ENCODE results near the gene TTC28.

The TTC28 gene

GRCh38 chr22:28435982-28436381, 243.7 kb downstream of the TTC28 start:
- DNase-seq, result no peak

DNA sequence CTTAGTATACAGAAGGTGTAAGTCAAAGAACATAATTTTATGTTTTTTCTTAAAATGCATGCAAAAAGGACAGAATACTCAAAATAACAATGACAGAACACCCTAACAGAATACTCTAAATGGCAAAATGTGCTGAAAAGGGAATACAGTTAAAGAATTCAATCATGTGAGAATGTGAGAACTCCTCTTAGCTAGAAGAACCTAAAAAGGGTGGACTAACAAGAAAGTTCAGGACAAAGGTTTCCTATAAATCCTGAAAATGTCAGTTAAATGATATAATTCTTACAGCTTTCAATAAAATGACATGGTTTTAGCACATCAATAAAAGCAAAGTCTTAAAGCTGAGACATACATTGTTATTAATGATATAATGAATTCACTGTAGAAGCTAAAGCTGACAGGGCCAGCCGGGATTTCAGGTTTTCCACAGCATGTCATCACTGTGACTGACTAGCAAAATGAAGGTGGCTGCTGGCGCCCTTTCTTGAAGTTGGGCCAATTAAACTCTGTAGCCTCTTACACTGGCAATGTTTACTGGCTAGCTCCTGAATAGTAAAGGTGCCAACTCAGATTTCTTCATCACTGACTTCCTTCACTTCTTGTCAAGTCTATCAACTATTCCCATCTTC, 244.4 kb downstream of the TTC28 start:
- DNase-seq, result no peak

DNA sequence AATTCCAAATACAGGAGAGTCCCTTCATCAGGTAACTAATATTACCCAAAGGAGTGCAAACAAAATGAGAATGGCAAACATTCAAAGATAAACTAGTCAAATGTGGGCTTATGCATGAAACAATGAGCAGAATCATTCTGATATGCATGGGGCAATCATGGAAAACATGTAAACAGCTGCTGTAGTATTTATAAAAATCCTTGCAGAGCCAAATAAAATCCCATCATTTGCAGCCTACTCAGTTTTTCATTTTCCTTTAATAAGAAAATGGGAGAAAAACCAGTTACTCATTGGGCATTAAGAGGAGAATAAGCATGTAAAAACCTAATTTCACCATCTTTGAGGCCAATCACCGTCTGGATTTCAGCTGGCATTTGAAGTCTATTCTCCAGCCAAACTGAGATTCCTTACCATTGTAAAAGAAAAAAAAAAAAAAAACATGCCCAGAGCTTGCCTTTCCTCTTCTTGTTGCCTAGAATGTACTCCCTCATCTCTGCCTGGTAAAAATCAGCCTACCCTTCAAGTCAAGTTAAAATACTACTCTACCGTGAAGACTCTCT, 249.1 kb downstream of the TTC28 start:
- no peak for DNase-seq

GRCh38 chr22:28429711-28430110, 249.9 kb downstream of the TTC28 start:
- DNase-seq, result no peak

DNA sequence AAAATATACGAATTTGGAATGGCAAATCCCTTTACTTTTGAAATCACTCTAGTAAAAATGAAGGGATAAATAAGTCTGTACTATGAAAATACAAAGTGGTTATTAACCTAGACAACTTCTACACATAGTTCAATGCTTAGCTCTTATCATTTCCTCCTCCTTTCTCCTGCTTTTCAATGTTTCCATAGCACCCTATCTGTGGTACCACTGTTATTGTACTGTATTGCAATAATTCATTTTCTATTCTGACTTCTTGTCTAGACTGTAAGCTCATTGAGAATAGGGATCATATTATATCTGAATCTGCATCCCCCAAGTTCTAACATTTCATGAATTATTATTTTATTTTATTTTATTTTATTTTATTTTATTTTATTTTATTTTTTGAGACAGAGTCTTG, 251.4 kb downstream of the TTC28 start:
- no peak for DNase-seq

GRCh38 chr22:28426346-28427132, 253.1 kb downstream of the TTC28 start:
- DNase-seq, result no peak

GRCh38 chr22:28425211-28425610, 254.4 kb downstream of the TTC28 start:
- DNase-seq, result no peak

GRCh38 chr22:28424427-28425080, 255.1 kb downstream of the TTC28 start:
- DNase-seq, result no peak

- no peak for DNase-seq
Observed at GRCh38 chr22:28419919-28420318, 259.7 kb downstream of the TTC28 start.

GRCh38 chr22:28418008-28418407, 261.6 kb downstream of the TTC28 start:
- no peak for DNase-seq

DNA sequence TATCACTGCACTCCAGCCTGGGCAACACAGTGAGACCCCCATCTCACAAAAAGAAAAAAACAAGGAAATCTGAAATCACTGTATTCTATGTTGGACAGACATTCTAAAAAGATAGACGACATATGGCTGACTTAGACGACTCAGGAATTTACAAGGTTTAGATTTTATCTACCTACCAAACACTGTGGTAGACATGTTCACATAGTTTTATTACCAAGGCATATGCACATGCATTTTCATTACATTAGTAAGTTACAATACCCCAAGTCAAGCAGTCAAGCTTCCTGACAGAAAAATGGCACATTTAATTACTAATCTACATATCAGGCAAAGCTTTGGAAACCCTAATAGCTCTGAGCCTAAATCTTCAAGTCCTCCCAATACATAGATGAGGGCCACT, 262.2 kb downstream of the TTC28 start:
- no peak for DNase-seq

DNA sequence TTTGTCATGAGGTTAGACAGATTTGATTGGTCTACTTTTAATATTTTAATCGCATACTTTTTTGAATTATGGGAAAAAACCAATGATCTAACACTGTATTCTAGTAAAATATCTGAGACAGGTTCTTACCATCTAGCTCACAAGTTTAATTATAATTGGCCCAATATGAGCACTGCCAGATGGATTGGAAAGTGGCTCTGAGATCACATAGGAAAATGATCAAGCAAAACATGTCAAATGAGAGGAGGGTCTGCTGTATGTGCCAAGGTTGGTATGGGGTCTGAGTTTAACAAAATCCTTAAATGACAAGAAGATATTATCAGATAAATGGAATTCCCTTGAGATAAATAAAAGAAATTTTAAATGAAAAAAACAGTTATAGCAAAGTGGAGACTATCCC, 264.7 kb downstream of the TTC28 start:
- DNase-seq, result no peak

- DNase-seq, result no peak
Observed at GRCh38 chr22:28413612-28414399, 265.8 kb downstream of the TTC28 start.

- DNase-seq, result no peak
Observed at GRCh38 chr22:28412109-28412508, 267.5 kb downstream of the TTC28 start.

DNA sequence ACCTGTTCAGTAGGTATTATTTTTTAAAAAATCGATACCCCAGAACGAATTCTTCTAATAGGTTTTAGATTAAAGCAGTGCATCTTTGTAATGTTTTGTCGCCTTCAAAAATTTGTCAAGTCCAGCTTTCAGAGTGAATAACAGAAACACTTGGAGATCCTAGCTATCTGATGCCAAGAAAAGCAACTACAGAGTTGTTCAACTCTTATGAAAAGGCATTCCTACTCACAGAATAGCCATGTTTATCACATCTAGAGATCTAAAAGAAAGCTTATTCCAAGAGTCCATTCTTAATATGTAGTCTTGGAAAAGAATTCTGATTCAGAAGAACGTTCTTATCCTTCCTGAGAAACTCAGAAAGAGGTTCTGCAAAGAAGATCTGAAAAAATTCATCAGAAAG, 268.5 kb downstream of the TTC28 start:
- no peak for DNase-seq

- DNase-seq, result no peak
Observed at GRCh38 chr22:28410050-28410816, 269.4 kb downstream of the TTC28 start.

- no peak for DNase-seq
Observed at GRCh38 chr22:28408709-28409108, 270.9 kb downstream of the TTC28 start.

DNA sequence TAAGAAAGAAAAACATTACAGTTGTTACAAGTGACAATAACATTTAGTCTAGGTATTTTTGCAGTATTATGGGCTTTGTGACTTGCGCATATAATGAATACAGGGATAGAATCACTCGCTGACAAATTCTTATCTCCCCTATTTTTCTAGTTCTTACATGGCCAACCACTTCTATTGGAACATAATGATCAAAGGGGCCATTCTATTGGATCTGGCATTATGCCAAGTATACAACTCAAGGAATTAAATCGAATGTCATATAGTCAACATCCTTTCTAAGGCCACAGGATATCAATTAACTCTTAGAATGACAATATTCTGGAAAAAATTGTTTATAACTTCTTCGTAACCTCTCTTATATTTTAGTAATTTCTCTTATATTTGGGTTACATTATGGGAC, 272.0 kb downstream of the TTC28 start:
- DNase-seq, result no peak

DNA sequence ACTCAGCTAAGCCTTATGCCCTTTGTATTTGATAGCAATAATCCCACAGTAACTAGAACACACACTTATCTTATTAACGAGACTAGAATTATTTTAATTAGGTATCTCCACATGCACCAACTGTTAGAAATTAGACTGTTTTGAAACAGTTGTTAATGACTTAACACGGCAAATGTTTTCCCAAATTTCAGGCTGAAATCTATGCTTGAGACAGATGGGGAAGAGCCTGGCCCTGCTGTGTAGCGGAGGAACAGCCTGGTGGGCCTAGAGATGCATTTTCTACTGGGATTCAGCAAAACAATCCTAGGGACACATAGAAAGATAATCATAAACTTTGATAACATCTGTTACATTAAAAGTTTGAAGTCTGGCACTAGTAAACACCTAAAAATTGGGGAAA, 273.4 kb downstream of the TTC28 start:
- DNase-seq, result no peak

GRCh38 chr22:28405588-28405987, 274.1 kb downstream of the TTC28 start:
- DNase-seq, result no peak

GRCh38 chr22:28402539-28402938, 277.1 kb downstream of the TTC28 start:
- no peak for DNase-seq

- no peak for DNase-seq
Observed at GRCh38 chr22:28402060-28402459, 277.6 kb downstream of the TTC28 start.

Measured in CD4-positive, alpha-beta T cell treated with Interleukin-12 subunit alpha and Interleukin-12 subunit beta, for 1 hour (primary cell).